HepG2 (cell line): ENCODE measurements around the gene ZNF282. TPM values are rescaled to one million over a fixed set of nuclear protein-coding genes. Genes with fewer than 3 reads are reported as not detected.

Experiments
- AHR ChIP-seq: IDR thresholded peaks from 2 replicates; pipeline ENCODE4 v1.6.1; 2018; ENCODE audit warnings: missing genetic modification reagents, missing compliant biosample characterization
- CAMTA2 ChIP-seq: sonication (generic); formaldehyde crosslinking; IDR thresholded peaks from 2 replicates; pipeline ENCODE4 v1.4.0; 2020; ENCODE audit warnings: mild to moderate bottlenecking, missing genetic modification reagents, borderline replicate concordance
- PCBP1 ChIP-seq: fragments of 200-400 bp; formaldehyde crosslinking; IDR thresholded peaks from 2 replicates; pipeline ENCODE4 v1.6.1; 2017; ENCODE audit warnings: mild to moderate bottlenecking, low read depth, low read length, borderline replicate concordance
- POLR2AphosphoS5 ChIP-seq: IDR thresholded peaks from 2 replicates; pipeline ENCODE4 v1.6.1; 2012; ENCODE audit warnings: low read depth, low read length
- RXRB ChIP-seq: IDR thresholded peaks from 2 replicates; pipeline ENCODE4 v1.6.1; 2016; ENCODE audit warnings: borderline replicate concordance, missing genetic modification reagents, missing compliant biosample characterization
- ZMYM4 ChIP-seq: sonication (generic); formaldehyde crosslinking; IDR thresholded peaks from 2 replicates; pipeline ENCODE4 v1.8.1; 2023; ENCODE audit warnings: mild to moderate bottlenecking, missing genetic modification reagents
- ZNF331 ChIP-seq: sonication (generic); formaldehyde crosslinking; IDR thresholded peaks from 2 replicates; pipeline ENCODE4 v1.4.0; 2020; ENCODE audit warnings: missing genetic modification reagents
- ZNF556 ChIP-seq: sonication (generic); formaldehyde crosslinking; IDR thresholded peaks from 2 replicates; pipeline ENCODE4 v1.4.0; 2020; ENCODE audit warnings: mild to moderate bottlenecking, missing genetic modification reagents, borderline replicate concordance
- ZNF883 ChIP-seq: sonication (generic); formaldehyde crosslinking; IDR thresholded peaks from 2 replicates; pipeline ENCODE4 v1.5.1; 2020; ENCODE audit warnings: mild to moderate bottlenecking, missing genetic modification reagents; ENCODE audit errors: not compliant biosample characterization
- polyA plus RNA-seq, 8 experiments: library from polyadenylated mRNA; depleted of rRNA in 3 of 8; stranded (reverse) in 7 of 8; unstranded in 1 of 8; fragments of >200 nt; fragmentation: Illumina TruSeq in 4 of 8; extraction: Trizol in 4 of 8; gene quantifications; 2 replicates each; pipeline versions ENCODE4 v1.2.1 to v1.2.3, GENCODE V29; 2011 to 2016; ENCODE audit warnings: low read depth in 4 of 8, missing spikeins in 1 of 8, mixed read lengths in 1 of 8; ENCODE audit not compliant: insufficient read depth in 1 of 8
- total RNA-seq, 5 experiments: library from RNA; depleted of rRNA; stranded (reverse); fragments of >200 nt; fragmentation: Illumina TruSeq; extraction: Trizol; gene quantifications; 2 replicates each; pipeline ENCODE4 v1.2.3, GENCODE V29; 2016; ENCODE audit warnings: low read depth in 1 of 5
- TF ChIP-seq, protein P1 (sequence below): IDR thresholded peaks from 2 replicates; pipeline ENCODE4 v1.6.1; 2016; ENCODE audit warnings: low read depth, missing genetic modification reagents, missing compliant biosample characterization
- TF ChIP-seq, protein P2 (sequence below): sonication (generic); formaldehyde crosslinking; IDR thresholded peaks from 2 replicates; pipeline ENCODE4 v1.5.1; 2020; ENCODE audit warnings: missing genetic modification reagents, mild to moderate bottlenecking, borderline replicate concordance
- TF ChIP-seq, protein P3 (sequence below): sonication (generic); formaldehyde crosslinking; IDR thresholded peaks from 2 replicates; pipeline ENCODE4 v1.8.0; 2022; ENCODE audit warnings: missing genetic modification reagents, mild to moderate bottlenecking, moderate library complexity, borderline replicate concordance
- TF ChIP-seq, protein P4 (sequence below): sonication (generic); formaldehyde crosslinking; conservative IDR thresholded peaks from 2 replicates; pipeline ENCODE4 v1.8.0; 2022; ENCODE audit warnings: mild to moderate bottlenecking, moderate library complexity, missing genetic modification reagents
- TF ChIP-seq, protein P5 (sequence below): sonication (generic); formaldehyde crosslinking; IDR thresholded peaks from 2 replicates; pipeline ENCODE4 v1.4.0; 2020; ENCODE audit warnings: mild to moderate bottlenecking, missing genetic modification reagents

Gene ZNF282
- total and polyA plus RNA-seq, 2 of the 13 experiments (the other 11 are each of a cell fraction or from before 2014, with no cell fraction given): 9.1 to 20.9 TPM

DNA sequence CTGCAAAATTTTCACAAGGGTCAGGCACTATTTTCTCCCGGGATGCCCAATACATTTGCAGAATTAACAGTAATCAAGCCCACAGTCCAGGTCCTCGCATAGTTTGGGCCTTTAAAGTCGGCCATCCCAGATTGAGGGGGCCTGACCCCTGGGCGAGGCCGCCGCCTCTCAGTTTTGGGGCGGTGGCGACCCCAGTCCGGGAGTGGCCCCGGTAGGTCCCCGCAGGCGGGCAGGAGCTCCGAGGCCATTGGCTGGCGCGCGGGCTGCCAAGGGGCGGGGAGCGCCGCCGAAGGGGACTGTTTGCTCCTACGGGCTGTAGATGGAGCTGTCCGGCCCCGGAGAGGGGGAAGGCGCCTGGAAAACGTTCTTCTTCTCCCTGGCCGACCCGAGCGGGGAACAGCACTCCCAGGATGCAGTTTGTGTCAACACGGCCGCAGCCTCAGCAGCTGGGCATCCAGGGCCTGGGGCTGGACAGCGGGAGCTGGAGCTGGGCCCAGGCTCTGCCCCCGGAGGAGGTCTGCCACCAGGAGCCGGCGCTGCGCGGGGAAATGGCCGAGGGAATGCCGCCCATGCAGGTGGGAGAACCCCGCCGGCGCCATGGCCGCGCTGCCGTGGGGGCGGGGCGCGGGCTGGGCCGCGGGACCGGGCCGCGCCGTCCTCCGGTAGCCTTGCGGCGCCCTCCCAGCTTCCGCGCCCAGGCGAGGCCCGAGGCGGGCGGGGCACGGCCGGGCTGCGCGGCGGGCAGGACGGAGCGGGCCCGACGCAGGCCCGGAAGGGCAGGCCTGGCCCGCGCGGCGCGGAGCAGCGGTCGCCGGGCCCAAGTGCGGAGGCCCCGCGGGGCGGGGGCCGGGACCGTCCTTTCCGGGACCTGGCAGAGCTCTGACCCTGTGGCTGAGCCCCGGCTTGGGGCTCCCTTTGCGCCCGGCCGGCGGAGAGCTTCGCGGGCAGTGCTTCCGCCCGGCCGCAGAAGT, at the start of gene ZNF282 (continued):
- TF ChIP-seq, protein P1, sequence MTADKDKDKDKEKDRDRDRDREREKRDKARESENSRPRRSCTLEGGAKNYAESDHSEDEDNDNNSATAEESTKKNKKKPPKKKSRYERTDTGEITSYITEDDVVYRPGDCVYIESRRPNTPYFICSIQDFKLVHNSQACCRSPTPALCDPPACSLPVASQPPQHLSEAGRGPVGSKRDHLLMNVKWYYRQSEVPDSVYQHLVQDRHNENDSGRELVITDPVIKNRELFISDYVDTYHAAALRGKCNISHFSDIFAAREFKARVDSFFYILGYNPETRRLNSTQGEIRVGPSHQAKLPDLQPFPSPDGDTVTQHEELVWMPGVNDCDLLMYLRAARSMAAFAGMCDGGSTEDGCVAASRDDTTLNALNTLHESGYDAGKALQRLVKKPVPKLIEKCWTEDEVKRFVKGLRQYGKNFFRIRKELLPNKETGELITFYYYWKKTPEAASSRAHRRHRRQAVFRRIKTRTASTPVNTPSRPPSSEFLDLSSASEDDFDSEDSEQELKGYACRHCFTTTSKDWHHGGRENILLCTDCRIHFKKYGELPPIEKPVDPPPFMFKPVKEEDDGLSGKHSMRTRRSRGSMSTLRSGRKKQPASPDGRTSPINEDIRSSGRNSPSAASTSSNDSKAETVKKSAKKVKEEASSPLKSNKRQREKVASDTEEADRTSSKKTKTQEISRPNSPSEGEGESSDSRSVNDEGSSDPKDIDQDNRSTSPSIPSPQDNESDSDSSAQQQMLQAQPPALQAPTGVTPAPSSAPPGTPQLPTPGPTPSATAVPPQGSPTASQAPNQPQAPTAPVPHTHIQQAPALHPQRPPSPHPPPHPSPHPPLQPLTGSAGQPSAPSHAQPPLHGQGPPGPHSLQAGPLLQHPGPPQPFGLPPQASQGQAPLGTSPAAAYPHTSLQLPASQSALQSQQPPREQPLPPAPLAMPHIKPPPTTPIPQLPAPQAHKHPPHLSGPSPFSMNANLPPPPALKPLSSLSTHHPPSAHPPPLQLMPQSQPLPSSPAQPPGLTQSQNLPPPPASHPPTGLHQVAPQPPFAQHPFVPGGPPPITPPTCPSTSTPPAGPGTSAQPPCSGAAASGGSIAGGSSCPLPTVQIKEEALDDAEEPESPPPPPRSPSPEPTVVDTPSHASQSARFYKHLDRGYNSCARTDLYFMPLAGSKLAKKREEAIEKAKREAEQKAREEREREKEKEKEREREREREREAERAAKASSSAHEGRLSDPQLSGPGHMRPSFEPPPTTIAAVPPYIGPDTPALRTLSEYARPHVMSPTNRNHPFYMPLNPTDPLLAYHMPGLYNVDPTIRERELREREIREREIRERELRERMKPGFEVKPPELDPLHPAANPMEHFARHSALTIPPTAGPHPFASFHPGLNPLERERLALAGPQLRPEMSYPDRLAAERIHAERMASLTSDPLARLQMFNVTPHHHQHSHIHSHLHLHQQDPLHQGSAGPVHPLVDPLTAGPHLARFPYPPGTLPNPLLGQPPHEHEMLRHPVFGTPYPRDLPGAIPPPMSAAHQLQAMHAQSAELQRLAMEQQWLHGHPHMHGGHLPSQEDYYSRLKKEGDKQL (CRISPR knock-in tag): peak; percentile 50; the same call in 1 of the 2 replicates
- TF ChIP-seq, protein P2, sequence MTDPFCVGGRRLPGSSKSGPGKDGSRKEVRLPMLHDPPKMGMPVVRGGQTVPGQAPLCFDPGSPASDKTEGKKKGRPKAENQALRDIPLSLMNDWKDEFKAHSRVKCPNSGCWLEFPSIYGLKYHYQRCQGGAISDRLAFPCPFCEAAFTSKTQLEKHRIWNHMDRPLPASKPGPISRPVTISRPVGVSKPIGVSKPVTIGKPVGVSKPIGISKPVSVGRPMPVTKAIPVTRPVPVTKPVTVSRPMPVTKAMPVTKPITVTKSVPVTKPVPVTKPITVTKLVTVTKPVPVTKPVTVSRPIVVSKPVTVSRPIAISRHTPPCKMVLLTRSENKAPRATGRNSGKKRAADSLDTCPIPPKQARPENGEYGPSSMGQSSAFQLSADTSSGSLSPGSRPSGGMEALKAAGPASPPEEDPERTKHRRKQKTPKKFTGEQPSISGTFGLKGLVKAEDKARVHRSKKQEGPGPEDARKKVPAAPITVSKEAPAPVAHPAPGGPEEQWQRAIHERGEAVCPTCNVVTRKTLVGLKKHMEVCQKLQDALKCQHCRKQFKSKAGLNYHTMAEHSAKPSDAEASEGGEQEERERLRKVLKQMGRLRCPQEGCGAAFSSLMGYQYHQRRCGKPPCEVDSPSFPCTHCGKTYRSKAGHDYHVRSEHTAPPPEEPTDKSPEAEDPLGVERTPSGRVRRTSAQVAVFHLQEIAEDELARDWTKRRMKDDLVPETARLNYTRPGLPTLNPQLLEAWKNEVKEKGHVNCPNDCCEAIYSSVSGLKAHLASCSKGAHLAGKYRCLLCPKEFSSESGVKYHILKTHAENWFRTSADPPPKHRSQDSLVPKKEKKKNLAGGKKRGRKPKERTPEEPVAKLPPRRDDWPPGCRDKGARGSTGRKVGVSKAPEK (CRISPR knock-in tag): no peak
- peak; percentile 78 for TF ChIP-seq POLR2AphosphoS5
- TF ChIP-seq, protein P3, sequence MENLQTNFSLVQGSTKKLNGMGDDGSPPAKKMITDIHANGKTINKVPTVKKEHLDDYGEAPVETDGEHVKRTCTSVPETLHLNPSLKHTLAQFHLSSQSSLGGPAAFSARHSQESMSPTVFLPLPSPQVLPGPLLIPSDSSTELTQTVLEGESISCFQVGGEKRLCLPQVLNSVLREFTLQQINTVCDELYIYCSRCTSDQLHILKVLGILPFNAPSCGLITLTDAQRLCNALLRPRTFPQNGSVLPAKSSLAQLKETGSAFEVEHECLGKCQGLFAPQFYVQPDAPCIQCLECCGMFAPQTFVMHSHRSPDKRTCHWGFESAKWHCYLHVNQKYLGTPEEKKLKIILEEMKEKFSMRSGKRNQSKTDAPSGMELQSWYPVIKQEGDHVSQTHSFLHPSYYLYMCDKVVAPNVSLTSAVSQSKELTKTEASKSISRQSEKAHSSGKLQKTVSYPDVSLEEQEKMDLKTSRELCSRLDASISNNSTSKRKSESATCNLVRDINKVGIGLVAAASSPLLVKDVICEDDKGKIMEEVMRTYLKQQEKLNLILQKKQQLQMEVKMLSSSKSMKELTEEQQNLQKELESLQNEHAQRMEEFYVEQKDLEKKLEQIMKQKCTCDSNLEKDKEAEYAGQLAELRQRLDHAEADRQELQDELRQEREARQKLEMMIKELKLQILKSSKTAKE: no peak
- TF ChIP-seq, protein P4, sequence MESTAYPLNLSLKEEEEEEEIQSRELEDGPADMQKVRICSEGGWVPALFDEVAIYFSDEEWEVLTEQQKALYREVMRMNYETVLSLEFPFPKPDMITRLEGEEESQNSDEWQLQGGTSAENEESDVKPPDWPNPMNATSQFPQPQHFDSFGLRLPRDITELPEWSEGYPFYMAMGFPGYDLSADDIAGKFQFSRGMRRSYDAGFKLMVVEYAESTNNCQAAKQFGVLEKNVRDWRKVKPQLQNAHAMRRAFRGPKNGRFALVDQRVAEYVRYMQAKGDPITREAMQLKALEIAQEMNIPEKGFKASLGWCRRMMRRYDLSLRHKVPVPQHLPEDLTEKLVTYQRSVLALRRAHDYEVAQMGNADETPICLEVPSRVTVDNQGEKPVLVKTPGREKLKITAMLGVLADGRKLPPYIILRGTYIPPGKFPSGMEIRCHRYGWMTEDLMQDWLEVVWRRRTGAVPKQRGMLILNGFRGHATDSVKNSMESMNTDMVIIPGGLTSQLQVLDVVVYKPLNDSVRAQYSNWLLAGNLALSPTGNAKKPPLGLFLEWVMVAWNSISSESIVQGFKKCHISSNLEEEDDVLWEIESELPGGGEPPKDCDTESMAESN (CRISPR knock-in tag): peak; percentile 72; the same call in 1 of the 2 replicates
- TF ChIP-seq ZNF331: peak; percentile 45; the same call in 1 of the 2 replicates
- peak; percentile 85 for TF ChIP-seq ZNF883
- TF ChIP-seq CAMTA2: no peak
- TF ChIP-seq, protein P5, sequence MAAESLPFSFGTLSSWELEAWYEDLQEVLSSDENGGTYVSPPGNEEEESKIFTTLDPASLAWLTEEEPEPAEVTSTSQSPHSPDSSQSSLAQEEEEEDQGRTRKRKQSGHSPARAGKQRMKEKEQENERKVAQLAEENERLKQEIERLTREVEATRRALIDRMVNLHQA: no peak
- no peak; the same call in 1 of the 2 replicates for TF ChIP-seq ZNF556 (CRISPR knock-in tag)
- TF ChIP-seq AHR (CRISPR knock-in tag): peak; percentile 79; the same call in 1 of the 2 replicates
- TF ChIP-seq RXRB (CRISPR knock-in tag): peak; percentile 76
- no peak for TF ChIP-seq PCBP1
- peak; percentile 90 for TF ChIP-seq ZMYM4 (CRISPR knock-in tag)
